Ramos (cell line): ENCODE data around the gene DAB1.

Experiments
- in situ Hi-C: fragments of 300-500 bp; cut with MboI; formaldehyde crosslinking; loops from one replicate; pipeline ENCODE4 v1.14.3; 2022; ENCODE audit warnings: low sequenced_read_pairs; ENCODE audit not compliant: unreplicated experiment

Gene DAB1

GRCh38 chr1:57420981-57421785, 2.7 kb downstream of the DAB1 start:
- in situ Hi-C loops = no loop called here

GRCh38 chr1:57418971-57419370, 4.9 kb downstream of the DAB1 start:
- in situ Hi-C loops = no loop called here

GRCh38 chr1:57411262-57411661, 12.6 kb downstream of the DAB1 start:
- in situ Hi-C loops = no loop called here

GRCh38 chr1:57410508-57410907, 13.4 kb downstream of the DAB1 start:
- in situ Hi-C loops = no loop called here

GRCh38 chr1:57407928-57408327, 15.9 kb downstream of the DAB1 start:
- in situ Hi-C loops = no loop called here

GRCh38 chr1:57406428-57406970, 17.4 kb downstream of the DAB1 start:
- in situ Hi-C loops = no loop called here

GRCh38 chr1:57404884-57405283, 19.0 kb downstream of the DAB1 start:
- in situ Hi-C loops = no loop called here

- in situ Hi-C loops = no loop called here
Observed at GRCh38 chr1:57403201-57403600, 20.7 kb downstream of the DAB1 start.

GRCh38 chr1:57401671-57402070, 22.2 kb downstream of the DAB1 start:
- in situ Hi-C loops = no loop called here

GRCh38 chr1:57400048-57400447, 23.8 kb downstream of the DAB1 start:
- in situ Hi-C loops = no loop called here

GRCh38 chr1:57393058-57393584, 30.7 kb downstream of the DAB1 start:
- in situ Hi-C loops = no loop called here

- in situ Hi-C loops = no loop called here
Observed at GRCh38 chr1:57385336-57385735, 38.5 kb downstream of the DAB1 start.

- in situ Hi-C loops = no loop called here
Observed at GRCh38 chr1:57384901-57385300, 39.0 kb downstream of the DAB1 start.

- in situ Hi-C loops = no loop called here
Observed at GRCh38 chr1:57384284-57384683, 39.6 kb downstream of the DAB1 start.

GRCh38 chr1:57381871-57382270, 42.0 kb downstream of the DAB1 start:
- in situ Hi-C loops = no loop called here

- in situ Hi-C loops = no loop called here
Observed at GRCh38 chr1:57381426-57381825, 42.4 kb downstream of the DAB1 start.

- in situ Hi-C loops = no loop called here
Observed at GRCh38 chr1:57380923-57381322, 42.9 kb downstream of the DAB1 start.

- in situ Hi-C loops = no loop called here
Observed at GRCh38 chr1:57378534-57378933, 45.3 kb downstream of the DAB1 start.

GRCh38 chr1:57377339-57378139, 46.3 kb downstream of the DAB1 start:
- in situ Hi-C loops = no loop called here

GRCh38 chr1:57376041-57376440, 47.8 kb downstream of the DAB1 start:
- in situ Hi-C loops = no loop called here

GRCh38 chr1:57369889-57370288, 54.0 kb downstream of the DAB1 start:
- in situ Hi-C loops = no loop called here
